ENCODE measurements around the gene PXYLP1.

- TF ChIP-seq POLR2A (IDR thresholded peaks at IDR 0.05) (no peak), EP300 (IDR thresholded peaks at IDR 0.05) (no peak)
- TF ChIP-seq, protein P1, sequence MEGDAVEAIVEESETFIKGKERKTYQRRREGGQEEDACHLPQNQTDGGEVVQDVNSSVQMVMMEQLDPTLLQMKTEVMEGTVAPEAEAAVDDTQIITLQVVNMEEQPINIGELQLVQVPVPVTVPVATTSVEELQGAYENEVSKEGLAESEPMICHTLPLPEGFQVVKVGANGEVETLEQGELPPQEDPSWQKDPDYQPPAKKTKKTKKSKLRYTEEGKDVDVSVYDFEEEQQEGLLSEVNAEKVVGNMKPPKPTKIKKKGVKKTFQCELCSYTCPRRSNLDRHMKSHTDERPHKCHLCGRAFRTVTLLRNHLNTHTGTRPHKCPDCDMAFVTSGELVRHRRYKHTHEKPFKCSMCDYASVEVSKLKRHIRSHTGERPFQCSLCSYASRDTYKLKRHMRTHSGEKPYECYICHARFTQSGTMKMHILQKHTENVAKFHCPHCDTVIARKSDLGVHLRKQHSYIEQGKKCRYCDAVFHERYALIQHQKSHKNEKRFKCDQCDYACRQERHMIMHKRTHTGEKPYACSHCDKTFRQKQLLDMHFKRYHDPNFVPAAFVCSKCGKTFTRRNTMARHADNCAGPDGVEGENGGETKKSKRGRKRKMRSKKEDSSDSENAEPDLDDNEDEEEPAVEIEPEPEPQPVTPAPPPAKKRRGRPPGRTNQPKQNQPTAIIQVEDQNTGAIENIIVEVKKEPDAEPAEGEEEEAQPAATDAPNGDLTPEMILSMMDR (IDR thresholded peaks at IDR 0.05): no peak
Measured at GRCh38 chr3:141342386-141342785, 110.8 kb downstream of the PXYLP1 start.

Data from tibial nerve (tissue), 4 donors.